Forelimb muscle (tissue), 1 donor: Measurements from ENCODE around the gene SART1. TPM values are rescaled to one million over a fixed set of nuclear protein-coding genes. Genes with fewer than 3 reads are reported as not detected.
"Not testable (repeated sequence)": the region's sequence is repeated elsewhere in the genome, so short reads cannot be mapped to it uniquely, and the experiment has no call there.

ENCODE experiments used
- DNase-seq: peaks from one replicate; pipeline ENCODE4 v3.0.0-alpha.2; 2013; ENCODE audit warnings: low read depth
- polyA plus RNA-seq: library from polyadenylated mRNA; unstranded; fragments of 120-200 nt; gene quantifications from one replicate; pipeline ENCODE4 v1.2.1, GENCODE V29; 2013; ENCODE audit not compliant: insufficient read length

SART1 gene
- polyA plus RNA-seq, 1 donor, result 36.2 TPM

DNA sequence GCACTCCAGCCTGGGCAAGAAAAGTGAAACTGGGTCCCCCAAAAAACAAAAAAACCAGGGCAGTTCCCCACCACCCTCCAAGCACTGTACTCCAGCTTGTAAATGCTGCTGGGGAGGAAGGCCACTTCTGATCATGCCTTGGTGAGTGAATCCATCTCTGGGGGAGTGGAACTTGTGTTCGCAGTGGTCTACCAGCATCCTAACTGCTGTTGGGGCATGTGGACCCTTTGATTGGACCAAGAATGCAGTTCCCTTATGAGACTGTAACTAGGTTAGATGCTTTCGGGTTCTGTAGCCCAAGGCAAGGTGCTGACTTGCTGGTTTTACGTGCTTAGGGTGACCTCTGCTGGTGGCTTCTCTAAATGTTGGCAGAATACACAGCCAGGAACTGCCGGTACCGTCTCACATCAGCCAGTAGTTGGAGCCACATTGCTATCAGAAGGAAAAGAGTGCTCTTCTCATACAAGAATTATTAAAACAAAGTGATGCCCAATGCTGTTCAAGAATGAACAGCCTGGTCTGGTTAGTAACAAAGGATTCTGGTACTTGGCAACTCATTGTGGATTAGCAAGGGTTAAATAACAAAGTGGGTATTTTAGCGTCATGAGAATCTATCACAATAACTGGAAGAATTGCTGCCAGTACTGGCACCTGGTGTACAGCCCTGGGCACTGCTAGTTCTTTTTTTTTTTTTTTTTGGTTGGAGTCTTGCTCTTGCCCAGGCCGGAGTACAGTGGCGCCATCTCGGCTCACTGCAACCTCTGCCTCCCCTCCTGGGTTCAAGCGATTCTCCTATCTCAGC, 27.5 kb downstream of the SART1 start:
- peak; percentile 93 for DNase-seq

GRCh38 chr11:65992056-65992455, 30.5 kb downstream of the SART1 start:
- DNase-seq, result no peak

- DNase-seq, result no peak
These were observed 35.8 kb downstream of the SART1 start for GRCh38 chr11:65997286-65997685.

DNA sequence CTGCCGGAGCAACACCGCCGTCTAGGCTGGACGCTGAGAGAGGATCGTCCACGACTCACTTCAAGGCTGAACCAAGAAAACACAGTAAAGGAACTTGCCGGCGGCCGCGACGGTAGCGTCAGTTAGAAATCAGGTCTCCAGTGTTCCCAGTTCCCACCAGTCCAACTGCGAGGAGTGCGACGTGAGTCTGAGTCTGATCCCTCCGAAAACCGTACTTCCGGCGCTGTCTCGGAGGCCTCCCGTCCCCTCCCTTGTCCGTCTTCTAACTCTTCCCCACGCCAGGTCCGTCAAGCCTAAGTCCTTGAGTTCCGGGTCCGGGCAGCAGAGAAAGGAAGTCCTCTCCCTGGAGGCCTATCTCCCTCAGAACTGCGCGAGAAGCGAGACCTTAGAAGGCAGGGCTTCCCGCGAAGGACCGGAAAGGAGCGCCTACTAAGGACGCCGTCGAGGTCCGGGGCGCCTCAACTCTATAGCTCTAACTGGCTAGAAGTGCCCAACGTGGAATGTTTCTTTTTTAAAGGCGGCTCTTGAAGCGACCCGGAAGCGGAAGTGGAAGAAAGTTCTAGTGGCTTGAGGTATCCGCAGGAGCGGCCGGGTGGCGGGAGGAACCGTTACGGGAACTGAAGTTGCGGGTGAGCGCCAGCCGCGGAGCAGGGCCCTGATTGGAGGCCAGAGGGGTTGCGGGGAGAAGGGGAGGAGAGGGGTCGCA, 40.6 kb downstream of the SART1 start, which contains the start of the genes BANF1 and EIF1AD:
Gene BANF1 (plus strand): TSS at position 562 of the 706 bp plus-strand sequence. CDS start 748 bp downstream, outside the sequence.
Gene EIF1AD (minus strand): TSS at position 216 of the 706 bp plus-strand sequence. CDS start 1,768 bp downstream, outside the sequence.
- peak; percentile 96 for DNase-seq

DNA sequence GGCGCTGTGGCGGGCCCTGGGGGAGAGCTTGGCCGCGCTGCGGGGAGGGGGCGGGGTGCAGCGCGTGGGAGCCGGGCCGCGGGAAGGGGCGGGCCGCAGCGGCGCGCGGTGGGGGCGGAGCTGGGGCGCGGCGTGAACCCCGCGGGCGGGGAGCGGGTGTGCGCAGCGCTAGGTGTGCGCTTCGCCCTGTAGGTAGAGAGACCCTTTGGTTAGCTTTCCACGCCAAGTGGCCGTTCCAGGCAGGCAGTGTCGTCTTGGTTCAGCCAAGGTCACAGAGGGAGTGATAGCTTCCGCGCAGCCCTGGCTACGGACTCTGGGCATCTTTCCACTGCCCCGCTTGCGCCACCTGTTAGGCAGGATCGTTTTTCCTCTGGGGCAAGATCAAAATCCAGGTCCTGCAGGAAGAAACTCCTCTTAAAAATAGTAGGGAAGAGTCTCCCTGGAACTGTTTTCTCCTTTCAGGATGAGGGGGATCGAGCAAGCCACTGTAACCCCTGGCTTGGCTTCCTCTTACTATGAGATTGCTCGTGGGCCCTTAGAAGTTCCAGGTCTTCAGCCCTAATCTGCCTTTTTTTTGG, 41.2 kb downstream of the SART1 start:
- DNase-seq, result no peak

DNA sequence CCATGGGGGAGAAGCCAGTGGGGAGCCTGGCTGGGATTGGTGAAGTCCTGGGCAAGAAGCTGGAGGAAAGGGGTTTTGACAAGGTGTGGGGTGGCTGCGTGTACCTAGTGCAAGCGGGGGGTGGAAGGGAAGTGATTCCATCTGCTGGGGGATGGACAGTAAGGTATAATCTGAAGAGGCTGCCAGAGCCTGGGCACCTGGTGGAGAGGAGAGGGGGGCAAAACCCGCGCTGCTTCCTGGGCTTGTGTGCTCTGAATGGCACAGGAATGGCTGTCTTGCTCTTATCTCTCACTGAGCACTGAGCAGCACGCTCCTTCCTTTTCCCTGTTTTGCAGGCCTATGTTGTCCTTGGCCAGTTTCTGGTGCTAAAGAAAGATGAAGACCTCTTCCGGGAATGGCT, 41.8 kb downstream of the SART1 start:
- no peak for DNase-seq

- DNase-seq, result no peak
These were observed 42.7 kb downstream of the SART1 start for GRCh38 chr11:66004186-66004585.

GRCh38 chr11:66006134-66006890, 44.8 kb downstream of the SART1 start:
- no peak for DNase-seq

- no peak for DNase-seq
These were observed 45.3 kb downstream of the SART1 start for GRCh38 chr11:66006891-66007176.

- no peak for DNase-seq
These were observed 45.7 kb downstream of the SART1 start for GRCh38 chr11:66007201-66007634.

- no peak for DNase-seq
These were observed 46.5 kb downstream of the SART1 start for GRCh38 chr11:66008095-66008467.

DNA sequence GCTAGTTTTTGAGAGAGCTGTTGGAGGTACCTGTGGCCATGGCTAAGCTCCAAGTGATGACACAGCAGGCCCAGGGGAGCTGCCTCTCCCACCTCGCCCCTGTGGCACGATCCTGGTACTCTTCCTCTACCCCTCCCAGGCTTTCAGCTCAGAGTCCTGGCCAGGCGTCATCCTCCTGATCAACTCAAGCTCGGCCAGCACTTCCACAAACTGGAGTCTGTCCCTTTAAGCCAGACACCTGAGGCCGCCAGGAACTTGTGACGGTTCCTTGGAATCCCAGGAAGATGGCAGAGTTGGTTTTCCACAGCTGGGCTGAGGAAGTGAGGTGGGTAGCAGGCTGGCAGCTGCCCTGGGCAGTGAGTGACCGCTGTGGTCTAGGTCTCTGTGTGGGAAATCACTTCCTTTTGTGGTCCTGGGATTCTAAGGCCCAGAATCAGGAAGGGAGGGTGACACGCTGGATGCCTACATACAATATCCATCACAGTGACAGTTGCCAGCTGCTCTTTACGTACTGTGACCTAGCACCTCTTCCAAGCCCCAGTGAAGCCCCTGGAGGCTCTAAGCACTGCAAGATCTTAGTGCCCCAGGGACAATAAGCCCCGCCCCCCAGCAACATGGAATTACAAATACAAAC, 47.1 kb downstream of the SART1 start:
- DNase-seq, result no peak

- not testable (repeated sequence) for DNase-seq
These were observed 48.5 kb downstream of the SART1 start for GRCh38 chr11:66010036-66010435.

- DNase-seq, result no peak
These were observed 49.8 kb downstream of the SART1 start for GRCh38 chr11:66011239-66011784.

GRCh38 chr11:66011785-66012303, 50.3 kb downstream of the SART1 start, which contains the start of gene CST6:
Gene CST6, plus strand, starts transcription at chr11:66012008. Its CDS starts 37 bp downstream, at chr11:66012045.
- no peak for DNase-seq

DNA sequence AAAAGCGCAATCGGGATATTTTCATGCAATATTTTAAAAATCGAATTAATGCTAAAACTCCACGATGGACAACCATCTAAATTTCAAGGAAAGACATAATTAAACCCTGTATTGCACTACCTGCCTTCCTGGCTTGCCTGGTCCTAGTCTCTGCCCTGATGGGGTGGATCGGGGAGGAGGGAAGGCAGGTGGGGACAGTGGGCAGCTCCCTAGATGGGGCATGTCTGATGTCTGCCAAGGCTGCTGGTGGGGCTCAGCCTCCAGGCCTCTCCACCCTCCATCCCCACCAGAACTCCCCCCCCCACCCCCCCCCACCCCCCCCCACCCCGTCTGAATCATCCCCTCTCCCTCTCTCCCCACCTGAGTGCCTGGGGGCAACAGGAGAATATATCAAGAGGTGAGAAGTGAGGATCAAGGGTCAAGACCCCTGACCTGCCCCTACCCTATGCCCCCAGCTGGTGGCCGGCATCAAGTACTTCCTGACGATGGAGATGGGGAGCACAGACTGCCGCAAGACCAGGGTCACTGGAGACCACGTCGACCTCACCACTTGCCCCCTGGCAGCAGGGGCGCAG, 50.9 kb downstream of the SART1 start:
- DNase-seq, result no peak

- DNase-seq, result no peak
These were observed 51.6 kb downstream of the SART1 start for GRCh38 chr11:66012946-66013761.

DNA sequence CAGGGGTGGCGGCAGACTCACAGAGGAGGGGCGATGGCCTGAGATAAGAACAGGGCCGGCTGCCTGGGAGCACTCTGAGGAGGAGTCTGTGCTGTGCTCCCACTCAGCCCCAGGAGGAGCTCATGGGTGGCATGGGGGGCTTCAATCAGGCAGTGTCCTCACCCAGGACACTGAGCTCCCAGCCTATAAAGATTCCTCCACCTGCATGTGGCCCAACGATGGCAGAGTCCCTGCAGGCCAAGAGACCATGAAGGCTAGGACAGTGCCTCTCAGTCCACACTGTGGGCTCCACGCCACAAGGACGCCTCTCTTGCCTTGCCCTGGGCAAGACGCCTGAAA, 52.2 kb downstream of the SART1 start:
- no peak for DNase-seq

- DNase-seq, result no peak
These were observed 53.4 kb downstream of the SART1 start for GRCh38 chr11:66014804-66015453.
